Parathyroid adenoma (tissue), 2 donors: Measurements from ENCODE around the gene EIF1B.

Source experiments
- H2AFZ ChIP-seq: fragments of 300-600 bp; sonication (generic); one replicate; pipeline ENCODE4 v1.7.0; 2017; ENCODE audit warnings: antibody characterized with exemption, mild to moderate bottlenecking
- H3K27ac ChIP-seq: fragments of 300-600 bp; sonication (generic); one replicate; pipeline ENCODE4 v1.7.0; 2017
- H3K27me3 ChIP-seq: fragments of 300-600 bp; sonication (generic); one replicate; pipeline ENCODE4 v1.7.0; 2017; ENCODE audit warnings: low read length; ENCODE audit not compliant: control insufficient read depth, insufficient read depth
- H3K36me3 ChIP-seq: fragments of 300-600 bp; sonication (generic); one replicate; pipeline ENCODE4 v1.7.0; 2017; ENCODE audit warnings: low read length; ENCODE audit not compliant: control insufficient read depth, insufficient read depth
- H3K4me1 ChIP-seq: fragments of 300-600 bp; sonication (generic); one replicate; pipeline ENCODE4 v1.7.0; 2017; ENCODE audit warnings: control low read depth
- H3K4me2 ChIP-seq: fragments of 300-600 bp; sonication (generic); one replicate; pipeline ENCODE4 v1.7.0; 2017; ENCODE audit warnings: low read length
- H3K4me3 ChIP-seq: fragments of 300-600 bp; sonication (generic); one replicate; pipeline ENCODE4 v1.7.0; 2017; ENCODE audit warnings: low read depth, low read length
- H3K79me2 ChIP-seq: fragments of 300-600 bp; sonication (generic); one replicate; pipeline ENCODE4 v1.7.0; 2017; ENCODE audit warnings: control low read depth
- H3K9ac ChIP-seq: fragments of 300-600 bp; sonication (generic); one replicate; pipeline ENCODE4 v1.7.0; 2017; ENCODE audit warnings: mild to moderate bottlenecking
- H3K9me3 ChIP-seq: fragments of 300-600 bp; sonication (generic); one replicate; pipeline ENCODE4 v1.7.0; 2017; ENCODE audit warnings: low read length; ENCODE audit not compliant: control insufficient read depth
- CTCF ChIP-seq: fragments of 300-600 bp; sonication (generic); IDR thresholded peaks from one replicate; pipeline ENCODE4 v1.7.0; 2017; ENCODE audit warnings: antibody characterized with exemption, mild to moderate bottlenecking
- donor health status: primary hyperparathyroidism.

The EIF1B gene

GRCh38 chr3:40287248-40287647 lies 22.3 kb upstream of the EIF1B start:
- no peak overlapping the region for H3K4me3 ChIP-seq
- H3K27ac ChIP-seq, result no peak overlapping the region
- H3K4me1 ChIP-seq, result no peaks in the 10 kb centered on the region
- no peaks in the 10 kb centered on the region for H3K27me3 ChIP-seq
- H3K9me3 ChIP-seq, result no peaks in the 10 kb centered on the region
- H3K4me2 ChIP-seq, result no peak overlapping the region
- no peak for TF ChIP-seq CTCF
- H3K36me3 ChIP-seq, result no peaks in the 10 kb centered on the region
- no peak overlapping the region for H3K9ac ChIP-seq
- no peak overlapping the region for H2AFZ ChIP-seq
- H3K79me2 ChIP-seq, result no peaks in the 10 kb centered on the region

GRCh38 chr3:40290396-40290795 lies 19.1 kb upstream of the EIF1B start:
- H3K27ac ChIP-seq, result no peak overlapping the region
- no peaks in the 10 kb centered on the region for H3K36me3 ChIP-seq
- no peak overlapping the region for H3K4me2 ChIP-seq
- no peak for TF ChIP-seq CTCF
- H3K9me3 ChIP-seq, result no peaks in the 10 kb centered on the region
- no peaks in the 10 kb centered on the region for H3K4me1 ChIP-seq
- no peak overlapping the region for H3K9ac ChIP-seq
- H2AFZ ChIP-seq, result no peak overlapping the region
- no peaks in the 10 kb centered on the region for H3K27me3 ChIP-seq
- no peaks in the 10 kb centered on the region for H3K79me2 ChIP-seq
- no peak overlapping the region for H3K4me3 ChIP-seq

GRCh38 chr3:40291471-40291870 lies 18.0 kb upstream of the EIF1B start:
- Histone ChIP-seq H3K4me3 (no peak overlapping the region), H3K9ac (no peak overlapping the region), H3K27me3 (no peaks in the 10 kb centered on the region), H3K79me2 (no peaks in the 10 kb centered on the region), H3K4me1 (no peaks in the 10 kb centered on the region), H2AFZ (no peak overlapping the region), H3K36me3 (no peaks in the 10 kb centered on the region), H3K4me2 (no peak overlapping the region), H3K9me3 (no peaks in the 10 kb centered on the region), H3K27ac (no peak overlapping the region)
- no peak for TF ChIP-seq CTCF

GRCh38 chr3:40292637-40293349 lies 16.7 kb upstream of the EIF1B start:
- H3K36me3 ChIP-seq, result no peaks in the 10 kb centered on the region
- TF ChIP-seq CTCF, result no peak
- no peak overlapping the region for H3K27ac ChIP-seq
- no peak overlapping the region for H3K4me2 ChIP-seq
- H3K9me3 ChIP-seq, result no peaks in the 10 kb centered on the region
- no peak overlapping the region for H3K9ac ChIP-seq
- H3K4me3 ChIP-seq, result no peak overlapping the region
- H3K4me1 ChIP-seq, result no peaks in the 10 kb centered on the region
- H3K79me2 ChIP-seq, result no peaks in the 10 kb centered on the region
- no peak overlapping the region for H2AFZ ChIP-seq
- H3K27me3 ChIP-seq, result no peaks in the 10 kb centered on the region

- Histone ChIP-seq H3K9ac (no peak overlapping the region), H3K4me1 (no peaks in the 10 kb centered on the region), H3K27me3 (no peaks in the 10 kb centered on the region), H3K36me3 (no peaks in the 10 kb centered on the region), H2AFZ (no peak overlapping the region), H3K27ac (no peak overlapping the region), H3K79me2 (no peaks in the 10 kb centered on the region), H3K4me3 (no peak overlapping the region), H3K9me3 (no peaks in the 10 kb centered on the region), H3K4me2 (no peak overlapping the region)
- TF ChIP-seq CTCF, result no peak
Observed at GRCh38 chr3:40294434-40294833, 15.1 kb upstream of the EIF1B start.
